ENCODE results near the gene USP17L18. TPM values are rescaled to one million over a fixed set of nuclear protein-coding genes. Genes with fewer than 3 reads are reported as not detected.
"Not testable (repeated sequence)": the region's sequence is repeated elsewhere in the genome, so short reads cannot be mapped to it uniquely, and the experiment has no call there.

The USP17L18 gene
- polyA plus RNA-seq, 1 experiment, result not detected

- H3K4me3 ChIP-seq (ENCODE audit: low read depth, low read length); CTCF ChIA-PET; POLR2A ChIA-PET: not testable (repeated sequence)
These were observed 18.9 kb downstream of the USP17L18 start, which contains the start of gene USP17L22 for GRCh38 chr4:9267319-9267718. Gene USP17L22 (plus strand): TSS chr4:9267619. CDS start chr4:9267619, 0 bp downstream.

GRCh38 chr4:9271719-9272118, 23.3 kb downstream of the USP17L18 start:
- POLR2A ChIA-PET; H3K4me3 ChIP-seq (ENCODE audit: low read depth, low read length); CTCF ChIA-PET; DNase-seq (ENCODE audit: low read depth); H3K27me3 ChIP-seq (ENCODE audit: control insufficient read depth, insufficient read depth, low read length); H3K36me3 ChIP-seq (ENCODE audit: control insufficient read depth, insufficient read depth, low read length): not testable (repeated sequence)

More at GRCh38 chr4:9267319-9267718, 18.9 kb downstream of the USP17L18 start, which contains the start of gene USP17L22:
- DNase-seq (ENCODE audit: low read depth); H3K27me3 ChIP-seq (ENCODE audit: control insufficient read depth, insufficient read depth, low read length); H3K36me3 ChIP-seq (ENCODE audit: control insufficient read depth, insufficient read depth, low read length): not testable (repeated sequence)

Other genes with a start within 250 kb of the USP17L18 start
- gene FAM90A26, start 78.2 kb upstream of the USP17L18 start, polyA plus RNA-seq (2011; rRNA removed), result not detected in 2 replicates
- not detected in 2 replicates for gene USP17L10, start 38.0 kb upstream of the USP17L18 start, polyA plus RNA-seq (2011; rRNA removed)
- gene USP17L11, start 33.2 kb upstream of the USP17L18 start, polyA plus RNA-seq (2011; rRNA removed), result not detected in 2 replicates
- not detected in 2 replicates for gene USP17L12, start 28.5 kb upstream of the USP17L18 start, polyA plus RNA-seq (2011; rRNA removed)
- gene USP17L13, start 23.7 kb upstream of the USP17L18 start, polyA plus RNA-seq (2011; rRNA removed), result not detected in 2 replicates
- gene USP17L15, start 14.2 kb upstream of the USP17L18 start, polyA plus RNA-seq (2011; rRNA removed), result not detected in 2 replicates
- gene USP17L17, start 4.8 kb upstream of the USP17L18 start, polyA plus RNA-seq (2011; rRNA removed), result not detected in 2 replicates
- gene USP17L19, start 4.7 kb downstream of the USP17L18 start, polyA plus RNA-seq (2011; rRNA removed), result not detected in 2 replicates
- gene USP17L20, start 9.5 kb downstream of the USP17L18 start, polyA plus RNA-seq (2011; rRNA removed), result not detected in 2 replicates
- gene USP17L21, start 14.2 kb downstream of the USP17L18 start, polyA plus RNA-seq (2011; rRNA removed), result not detected in 2 replicates
- gene USP17L22, start 19.0 kb downstream of the USP17L18 start, polyA plus RNA-seq (2011; rRNA removed), result not detected in 2 replicates
- not detected in 2 replicates for gene USP17L24, start 76.5 kb downstream of the USP17L18 start, polyA plus RNA-seq (2011; rRNA removed)
- gene USP17L25, start 81.3 kb downstream of the USP17L18 start, polyA plus RNA-seq (2011; rRNA removed), result not detected in 2 replicates
- not detected in 2 replicates for gene USP17L26, start 86.0 kb downstream of the USP17L18 start, polyA plus RNA-seq (2011; rRNA removed)
- gene USP17L5, start 90.8 kb downstream of the USP17L18 start, polyA plus RNA-seq (2011; rRNA removed), result not detected in 2 replicates
- not detected in 2 replicates for gene USP17L27, start 95.5 kb downstream of the USP17L18 start, polyA plus RNA-seq (2011; rRNA removed)
- gene USP17L28, start 100.3 kb downstream of the USP17L18 start, polyA plus RNA-seq (2011; rRNA removed), result not detected in 2 replicates
- gene USP17L29, start 105.0 kb downstream of the USP17L18 start, polyA plus RNA-seq (2011; rRNA removed), result not detected in 2 replicates
- gene USP17L30, start 114.5 kb downstream of the USP17L18 start, polyA plus RNA-seq (2011; rRNA removed), result not detected in 2 replicates
- not detected in 2 replicates for gene DEFB131A, start 195.8 kb downstream of the USP17L18 start, polyA plus RNA-seq (2011; rRNA removed)